Measurements from ENCODE around the gene SCO2.

The SCO2 gene

DNA sequence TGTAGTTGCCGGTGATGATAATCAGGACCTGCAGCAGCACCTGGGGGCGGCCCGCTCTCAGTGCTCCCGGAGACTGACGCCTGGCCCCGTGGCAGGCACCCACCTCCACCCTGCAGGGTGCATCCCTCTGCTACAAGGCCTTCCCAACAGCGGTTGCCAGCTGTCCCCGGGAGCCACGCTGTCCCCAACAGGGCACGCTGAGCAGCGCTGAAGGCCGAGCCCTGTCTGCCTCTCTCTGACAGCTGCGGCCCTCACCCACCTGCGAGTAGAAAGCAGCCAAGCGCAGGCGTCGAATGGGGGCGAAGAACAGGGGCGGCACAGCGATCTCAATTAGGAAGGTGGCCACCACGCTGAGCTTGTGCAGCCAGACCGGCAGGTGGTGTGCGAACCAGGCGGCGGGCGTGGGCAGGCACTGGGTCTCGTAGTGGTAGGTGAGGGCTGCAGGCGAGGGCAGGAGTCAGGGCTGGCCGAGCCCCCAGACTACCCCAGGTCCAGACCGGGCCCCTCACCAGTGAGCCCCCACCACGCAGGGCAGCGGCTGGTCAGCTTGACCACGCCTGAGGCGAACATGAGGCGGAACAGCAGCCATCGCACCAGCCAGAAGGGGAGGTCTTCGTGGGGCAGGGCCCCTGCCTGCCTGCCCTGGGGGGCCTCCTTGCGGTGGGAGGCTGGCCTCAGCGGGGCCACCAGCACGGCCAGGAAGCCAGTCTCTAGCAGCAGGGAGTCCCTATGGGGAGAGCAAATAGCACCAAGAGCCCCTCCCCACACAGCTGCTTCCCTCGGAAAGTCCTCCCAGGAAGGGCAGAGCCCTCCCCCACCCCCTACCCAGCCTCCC is 19.4 kb downstream of the SCO2 start:
- no peak for DNase-seq
- intact Hi-C loops (cut with DNase I), result loop anchor here (10.0 kb wide), 2 partner anchors 161 to 261 kb away; partner anchors contain the start of genes PPP6R2 and TUBGCP6

- no peak for DNase-seq
- intact Hi-C loops (cut with DNase I), result loop anchor here (10.0 kb wide), 2 partner anchors 161 to 261 kb away; partner anchors contain the start of genes PPP6R2 and TUBGCP6
These were observed 20.1 kb downstream of the SCO2 start for GRCh38 chr22:50505276-50505775.

DNA sequence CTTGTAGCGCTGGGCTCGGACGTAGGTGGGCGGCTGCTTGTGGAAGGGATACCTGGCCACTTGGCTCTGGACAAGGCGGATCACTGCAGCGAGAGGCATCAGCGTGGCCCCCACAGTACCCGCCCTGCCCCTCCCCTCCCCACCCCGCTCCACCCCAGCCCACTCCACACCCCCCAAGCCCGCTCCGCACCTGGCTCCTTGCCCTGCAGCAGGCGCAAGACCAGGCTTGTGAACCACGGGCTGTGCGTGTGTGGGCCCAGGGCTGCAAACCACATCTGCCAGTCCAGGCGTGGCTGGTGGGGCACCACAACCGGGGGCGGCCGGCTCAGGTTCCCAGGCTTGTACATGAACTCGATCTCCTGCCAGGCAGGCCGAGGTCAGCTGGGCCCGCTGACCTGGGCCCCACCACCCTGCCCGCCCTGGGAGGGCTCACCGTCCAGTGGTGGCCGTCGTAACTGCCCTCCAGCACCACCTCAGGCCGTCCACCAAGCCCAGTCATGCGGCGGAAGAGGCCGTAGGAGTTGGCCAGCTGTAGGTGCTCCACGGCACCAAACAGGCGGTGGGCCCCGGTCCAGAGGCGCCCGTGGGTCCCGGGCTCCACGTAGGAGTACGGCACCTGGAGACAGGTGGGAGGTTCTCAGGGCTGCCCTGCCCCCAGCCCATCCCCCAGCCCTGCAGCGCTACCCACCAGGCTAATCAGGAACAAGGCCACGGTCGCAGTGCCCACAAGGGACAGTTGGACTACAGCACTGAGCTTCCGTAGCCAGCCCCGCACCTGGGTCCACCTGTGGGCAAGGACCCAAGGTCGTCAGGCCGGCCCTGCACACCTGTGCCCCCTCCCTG is 20.8 kb downstream of the SCO2 start:
- intact Hi-C loops (cut with DNase I), result loop anchor here (10.0 kb wide), 2 partner anchors 160 to 260 kb away; partner anchors contain the start of genes PPP6R2 and TUBGCP6
- no peak for DNase-seq

GRCh38 chr22:50503475-50504145 is 21.8 kb downstream of the SCO2 start:
- intact Hi-C loops (cut with DNase I), result loop anchor here (10.0 kb wide), 2 partner anchors 159 to 259 kb away; partner anchors contain the start of genes PPP6R2 and TUBGCP6
- no peak for DNase-seq

GRCh38 chr22:50502628-50503474 is 22.5 kb downstream of the SCO2 start:
- intact Hi-C loops (cut with DNase I), result loop anchor here (10.0 kb wide), 2 partner anchors 158 to 258 kb away; partner anchors contain the start of genes PPP6R2 and TUBGCP6
- DNase-seq, result no peak

DNA sequence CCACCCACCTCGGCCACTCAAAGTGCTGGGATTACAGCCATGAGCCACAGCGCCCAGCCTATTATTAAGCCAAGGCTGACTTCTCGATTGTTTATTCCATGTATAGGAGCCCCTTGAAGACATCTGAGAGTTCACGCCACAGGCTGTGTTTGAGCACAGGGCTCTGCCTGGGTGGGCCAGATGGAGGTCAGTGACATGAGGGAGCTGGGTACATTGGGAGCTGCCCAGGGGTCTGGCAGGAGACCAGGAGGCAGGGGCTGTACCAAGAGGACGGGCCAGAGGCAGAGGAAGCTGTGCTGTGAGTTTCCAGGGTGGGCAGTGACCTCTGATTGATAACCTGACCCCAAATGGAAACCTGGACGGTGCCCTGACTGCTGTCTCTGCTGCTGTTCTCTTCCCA is 23.3 kb downstream of the SCO2 start:
- intact Hi-C loops (cut with DNase I), result loop anchor here (10.0 kb wide), 2 partner anchors 157 to 257 kb away; partner anchors contain the start of genes PPP6R2 and TUBGCP6

GRCh38 chr22:50500452-50500851 is 24.9 kb downstream of the SCO2 start:
- DNase-seq, result no peak
- intact Hi-C loops (cut with DNase I), result loop anchor here (10.0 kb wide), 2 partner anchors 156 to 256 kb away; partner anchors contain the start of genes PPP6R2 and TUBGCP6

More for the DNA sequence above, 23.3 kb downstream of the SCO2 start:
- no peak for DNase-seq

- intact Hi-C loops (cut with DNase I), result no loop called here
- peak in 4 of 10 donors; percentile 60 to 69 (median 60) for DNase-seq
These were observed 27.0 kb downstream of the SCO2 start for GRCh38 chr22:50498322-50498890.

GRCh38 chr22:50497093-50497492 is 28.3 kb downstream of the SCO2 start:
- no peak for DNase-seq
- intact Hi-C loops (cut with DNase I), result no loop called here

- intact Hi-C loops (cut with DNase I), result no loop called here
- DNase-seq, result no peak
These were observed 34.7 kb downstream of the SCO2 start for GRCh38 chr22:50490531-50491308.

DNA sequence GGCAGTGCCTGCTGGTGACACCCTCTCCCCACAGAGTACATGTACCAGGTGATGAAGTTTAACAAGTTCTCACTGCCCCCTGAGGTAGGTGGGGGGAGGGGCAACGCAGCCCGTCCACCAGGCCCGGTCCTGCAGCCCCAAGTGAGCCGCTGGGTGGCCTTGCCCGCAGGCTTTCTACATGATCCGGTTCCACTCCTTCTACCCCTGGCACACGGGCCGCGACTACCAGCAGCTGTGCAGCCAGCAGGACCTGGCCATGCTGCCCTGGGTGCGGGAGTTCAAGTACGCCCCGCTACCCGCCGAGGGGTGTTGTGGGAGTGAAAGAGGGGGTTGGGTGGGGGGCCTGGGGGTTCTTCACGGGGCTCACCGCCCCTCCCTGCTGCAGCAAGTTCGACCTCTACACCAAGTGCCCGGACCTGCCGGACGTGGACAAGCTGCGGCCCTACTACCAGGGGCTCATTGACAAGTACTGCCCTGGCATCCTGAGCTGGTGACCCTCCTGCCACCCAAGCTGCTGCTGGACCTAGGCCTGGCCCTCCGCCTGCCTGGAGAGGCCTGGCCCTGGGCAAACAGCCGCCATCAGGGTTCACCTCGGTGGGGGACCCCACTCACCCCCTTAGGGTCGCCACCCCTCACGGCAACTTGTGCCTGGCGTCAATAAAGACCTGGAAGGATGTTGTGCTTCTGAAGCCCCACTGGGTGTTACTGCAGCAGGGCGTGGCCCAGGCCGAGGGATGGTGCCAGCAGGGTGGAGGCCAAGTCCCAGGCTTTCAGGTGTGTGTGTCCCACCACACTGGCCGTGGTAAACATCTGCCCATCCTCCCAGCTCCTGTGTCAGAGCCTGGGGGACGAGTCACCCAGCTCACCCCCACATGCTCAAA is 35.8 kb downstream of the SCO2 start:
- intact Hi-C loops (cut with DNase I), result no loop called here

GRCh38 chr22:50488886-50489285 is 36.5 kb downstream of the SCO2 start:
- intact Hi-C loops (cut with DNase I), result no loop called here
- DNase-seq, result peak in 1 of 10 donors; percentile 61

More for the DNA sequence above, 35.8 kb downstream of the SCO2 start:
- peak in 2 of 10 donors; percentile 77 for DNase-seq

DNA sequence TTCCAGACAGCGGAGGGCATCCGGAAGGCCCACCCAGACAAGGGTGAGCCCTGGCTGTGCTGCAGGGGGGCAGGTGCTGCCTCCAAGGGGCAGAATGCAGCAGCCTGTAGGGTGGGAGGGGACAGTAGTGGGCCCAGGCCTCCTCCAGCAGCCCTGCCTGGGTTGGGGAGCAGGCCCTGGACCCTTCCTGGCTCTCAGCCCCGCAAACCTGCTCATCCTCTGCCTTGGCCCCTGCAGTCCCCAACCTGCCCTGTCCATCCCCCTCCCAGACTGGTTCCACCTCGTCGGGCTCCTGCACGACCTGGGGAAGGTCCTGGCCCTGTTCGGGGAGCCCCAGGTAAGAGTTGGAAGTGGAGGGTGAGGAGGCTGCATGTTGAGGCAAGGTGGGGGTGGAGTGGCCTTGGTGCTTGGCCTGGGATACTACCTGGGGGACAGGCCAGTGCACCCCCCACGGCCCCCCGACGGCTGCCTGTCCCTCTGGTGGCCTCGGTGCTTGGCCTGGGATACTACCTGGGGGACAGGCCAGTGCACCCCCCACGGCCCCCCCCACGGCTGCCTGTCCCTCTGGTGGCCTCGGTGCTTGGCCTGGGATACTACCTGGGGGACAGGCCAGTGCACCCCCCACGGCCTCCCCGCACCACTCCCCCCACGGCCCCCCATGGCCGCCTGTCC is 37.3 kb downstream of the SCO2 start:
- DNase-seq, result no peak
- intact Hi-C loops (cut with DNase I), result no loop called here

GRCh38 chr22:50487290-50488005 is 38.0 kb downstream of the SCO2 start:
- intact Hi-C loops (cut with DNase I), result no loop called here

DNA sequence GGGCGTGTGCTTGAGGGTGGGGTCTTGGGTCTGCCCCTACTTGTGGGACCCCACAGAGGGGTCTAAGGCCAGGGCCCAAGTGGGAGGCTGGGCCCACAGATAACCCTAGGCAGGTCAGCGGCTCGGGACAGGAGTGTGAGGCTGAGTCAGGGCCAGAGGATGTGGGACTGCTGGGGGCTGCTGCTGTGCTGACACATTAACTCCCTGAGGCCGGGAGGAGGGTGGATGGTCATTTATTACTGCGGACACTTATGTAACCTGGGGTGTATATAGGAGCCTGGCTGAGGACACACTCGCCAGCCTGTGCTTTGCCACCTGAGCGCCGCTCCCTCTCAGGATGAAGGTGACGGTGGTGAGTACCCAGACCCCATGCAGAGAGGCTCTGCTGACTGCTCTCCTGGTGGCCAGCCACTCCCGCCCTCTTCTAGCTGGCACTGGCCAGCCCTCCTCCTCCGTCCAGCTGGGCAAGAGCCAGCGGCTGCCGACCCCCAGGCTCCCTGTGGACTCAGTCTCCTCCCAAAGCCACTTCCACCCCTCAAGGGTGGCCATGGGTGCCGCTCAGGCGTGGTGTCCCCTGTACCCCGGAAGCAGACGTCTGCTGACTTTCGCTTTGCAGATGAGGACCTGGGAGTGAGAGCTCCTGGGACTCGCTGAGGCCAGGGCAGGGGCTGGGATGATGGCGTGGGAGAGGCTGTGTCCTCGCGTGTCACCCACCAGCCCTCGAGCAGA is 38.7 kb downstream of the SCO2 start, which contains the start of gene MIOX:
Gene MIOX, plus strand, starts transcription at position 299 of the 729 bp plus-strand sequence. Its CDS starts 39 bp downstream, at position 338.
- intact Hi-C loops (cut with DNase I), result no loop called here
- peak in 1 of 10 donors; percentile 79 for DNase-seq

More at GRCh38 chr22:50487290-50488005, 38.0 kb downstream of the SCO2 start:
- peak in 1 of 10 donors; percentile 71 for DNase-seq

Data from posterior cingulate gyrus (tissue), 11 donors.